Liver (tissue), 3 donors: ENCODE data around the gene CELSR2.

Experiments
- EGR1 ChIP-seq, 2 donors: IDR thresholded peaks; 2 replicates each; pipeline ENCODE4 v1.6.1; 2016 to 2018; ENCODE audit warnings: antibody characterized with exemption in 2 of 2, low read depth in 2 of 2
- FOXA1 ChIP-seq: IDR thresholded peaks from 2 replicates; pipeline ENCODE4 v1.6.1; 2016; ENCODE audit warnings: antibody characterized with exemption
- GABPA ChIP-seq, 2 donors: IDR thresholded peaks in 1 of 2; conservative IDR thresholded peaks in 1 of 2; 2 replicates each; pipeline ENCODE4 v1.6.1; 2016; ENCODE audit warnings: antibody characterized with exemption in 2 of 2, mild to moderate bottlenecking in 1 of 2, moderate library complexity in 1 of 2
- JUND ChIP-seq, 2 donors: IDR thresholded peaks; 2 replicates each; pipeline ENCODE4 v1.6.1; 2016; ENCODE audit warnings: antibody characterized with exemption in 2 of 2
- RAD21 ChIP-seq, 2 donors: IDR thresholded peaks; 2 replicates each; pipeline ENCODE4 v1.6.1; 2016; ENCODE audit warnings: antibody characterized with exemption in 2 of 2, mild to moderate bottlenecking in 2 of 2
- RXRA ChIP-seq, 2 donors: IDR thresholded peaks; 2 replicates each; pipeline ENCODE4 v1.6.1; 2017 to 2018; ENCODE audit warnings: antibody characterized with exemption in 2 of 2, mild to moderate bottlenecking in 1 of 2
- SP1 ChIP-seq: IDR thresholded peaks from 2 replicates; pipeline ENCODE4 v1.6.1; 2018; ENCODE audit warnings: antibody characterized with exemption, mild to moderate bottlenecking
- TAF1 ChIP-seq: conservative IDR thresholded peaks from 2 replicates; pipeline ENCODE4 v1.6.1; 2016; ENCODE audit warnings: antibody characterized with exemption, mild to moderate bottlenecking
- YY1 ChIP-seq: IDR thresholded peaks from 2 replicates; pipeline ENCODE4 v1.6.1; 2016; ENCODE audit warnings: antibody characterized with exemption, mild to moderate bottlenecking
- TF ChIP-seq, protein P1 (sequence below): IDR thresholded peaks from 2 replicates; pipeline ENCODE4 v1.6.1; 2016; ENCODE audit warnings: antibody characterized with exemption, mild to moderate bottlenecking
- TF ChIP-seq, protein P2 (sequence below): fragments of 150-350 bp; IDR thresholded peaks from 2 replicates; pipeline ENCODE4 v1.5.1; 2017; ENCODE audit warnings: improper control_type of control experiment, low read depth, low read length; ENCODE audit not compliant: missing input control
- TF ChIP-seq, protein P3 (sequence below): IDR thresholded peaks from 2 replicates; pipeline ENCODE4 v1.6.1; 2016; ENCODE audit warnings: antibody characterized with exemption
- TF ChIP-seq, protein P4 (sequence below): IDR thresholded peaks from 2 replicates; pipeline ENCODE4 v1.6.1; 2016; ENCODE audit warnings: antibody characterized with exemption
- TF ChIP-seq, protein P5 (sequence below): IDR thresholded peaks from 2 replicates; pipeline ENCODE4 v1.6.1; 2016; ENCODE audit warnings: antibody characterized with exemption
- donor health status: healthy.
- donor health status: healthy.

DNA sequence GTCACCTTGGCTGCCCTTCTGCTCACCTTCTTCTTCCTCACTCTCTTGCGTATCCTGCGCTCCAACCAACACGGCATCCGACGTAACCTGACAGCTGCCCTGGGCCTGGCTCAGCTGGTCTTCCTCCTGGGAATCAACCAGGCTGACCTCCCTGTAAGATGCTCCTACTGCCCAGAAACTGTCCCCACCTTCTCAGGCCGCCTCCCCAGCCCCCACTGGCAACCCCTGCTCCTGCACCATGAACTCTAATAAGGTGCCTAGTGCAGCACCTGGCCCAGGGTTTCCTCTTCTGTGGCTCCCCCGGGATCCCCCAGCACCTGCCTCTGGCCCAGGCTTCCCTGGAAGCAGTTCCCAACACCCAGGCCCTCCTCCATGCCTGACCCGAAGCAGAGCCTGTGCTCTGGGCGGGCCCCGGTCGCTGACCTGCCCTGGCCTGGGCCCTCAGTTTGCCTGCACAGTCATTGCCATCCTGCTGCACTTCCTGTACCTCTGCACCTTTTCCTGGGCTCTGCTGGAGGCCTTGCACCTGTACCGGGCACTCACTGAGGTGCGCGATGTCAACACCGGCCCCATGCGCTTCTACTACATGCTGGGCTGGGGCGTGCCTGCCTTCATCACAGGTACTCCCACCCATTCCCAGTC is 20.8 kb downstream of the CELSR2 start:
- TF ChIP-seq SP1 = no peak
- TF ChIP-seq, protein P1, sequence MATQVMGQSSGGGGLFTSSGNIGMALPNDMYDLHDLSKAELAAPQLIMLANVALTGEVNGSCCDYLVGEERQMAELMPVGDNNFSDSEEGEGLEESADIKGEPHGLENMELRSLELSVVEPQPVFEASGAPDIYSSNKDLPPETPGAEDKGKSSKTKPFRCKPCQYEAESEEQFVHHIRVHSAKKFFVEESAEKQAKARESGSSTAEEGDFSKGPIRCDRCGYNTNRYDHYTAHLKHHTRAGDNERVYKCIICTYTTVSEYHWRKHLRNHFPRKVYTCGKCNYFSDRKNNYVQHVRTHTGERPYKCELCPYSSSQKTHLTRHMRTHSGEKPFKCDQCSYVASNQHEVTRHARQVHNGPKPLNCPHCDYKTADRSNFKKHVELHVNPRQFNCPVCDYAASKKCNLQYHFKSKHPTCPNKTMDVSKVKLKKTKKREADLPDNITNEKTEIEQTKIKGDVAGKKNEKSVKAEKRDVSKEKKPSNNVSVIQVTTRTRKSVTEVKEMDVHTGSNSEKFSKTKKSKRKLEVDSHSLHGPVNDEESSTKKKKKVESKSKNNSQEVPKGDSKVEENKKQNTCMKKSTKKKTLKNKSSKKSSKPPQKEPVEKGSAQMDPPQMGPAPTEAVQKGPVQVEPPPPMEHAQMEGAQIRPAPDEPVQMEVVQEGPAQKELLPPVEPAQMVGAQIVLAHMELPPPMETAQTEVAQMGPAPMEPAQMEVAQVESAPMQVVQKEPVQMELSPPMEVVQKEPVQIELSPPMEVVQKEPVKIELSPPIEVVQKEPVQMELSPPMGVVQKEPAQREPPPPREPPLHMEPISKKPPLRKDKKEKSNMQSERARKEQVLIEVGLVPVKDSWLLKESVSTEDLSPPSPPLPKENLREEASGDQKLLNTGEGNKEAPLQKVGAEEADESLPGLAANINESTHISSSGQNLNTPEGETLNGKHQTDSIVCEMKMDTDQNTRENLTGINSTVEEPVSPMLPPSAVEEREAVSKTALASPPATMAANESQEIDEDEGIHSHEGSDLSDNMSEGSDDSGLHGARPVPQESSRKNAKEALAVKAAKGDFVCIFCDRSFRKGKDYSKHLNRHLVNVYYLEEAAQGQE = no peak
- TF ChIP-seq, protein P2, sequence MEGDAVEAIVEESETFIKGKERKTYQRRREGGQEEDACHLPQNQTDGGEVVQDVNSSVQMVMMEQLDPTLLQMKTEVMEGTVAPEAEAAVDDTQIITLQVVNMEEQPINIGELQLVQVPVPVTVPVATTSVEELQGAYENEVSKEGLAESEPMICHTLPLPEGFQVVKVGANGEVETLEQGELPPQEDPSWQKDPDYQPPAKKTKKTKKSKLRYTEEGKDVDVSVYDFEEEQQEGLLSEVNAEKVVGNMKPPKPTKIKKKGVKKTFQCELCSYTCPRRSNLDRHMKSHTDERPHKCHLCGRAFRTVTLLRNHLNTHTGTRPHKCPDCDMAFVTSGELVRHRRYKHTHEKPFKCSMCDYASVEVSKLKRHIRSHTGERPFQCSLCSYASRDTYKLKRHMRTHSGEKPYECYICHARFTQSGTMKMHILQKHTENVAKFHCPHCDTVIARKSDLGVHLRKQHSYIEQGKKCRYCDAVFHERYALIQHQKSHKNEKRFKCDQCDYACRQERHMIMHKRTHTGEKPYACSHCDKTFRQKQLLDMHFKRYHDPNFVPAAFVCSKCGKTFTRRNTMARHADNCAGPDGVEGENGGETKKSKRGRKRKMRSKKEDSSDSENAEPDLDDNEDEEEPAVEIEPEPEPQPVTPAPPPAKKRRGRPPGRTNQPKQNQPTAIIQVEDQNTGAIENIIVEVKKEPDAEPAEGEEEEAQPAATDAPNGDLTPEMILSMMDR = no peak
- TF ChIP-seq, protein P3, sequence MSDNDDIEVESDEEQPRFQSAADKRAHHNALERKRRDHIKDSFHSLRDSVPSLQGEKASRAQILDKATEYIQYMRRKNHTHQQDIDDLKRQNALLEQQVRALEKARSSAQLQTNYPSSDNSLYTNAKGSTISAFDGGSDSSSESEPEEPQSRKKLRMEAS = no peak
- TF ChIP-seq EGR1 (IDR thresholded peaks at IDR 0.05; ENCODE audit: low read depth in 2 of 2) = no peak
- no peak for TF ChIP-seq YY1
- TF ChIP-seq RAD21 (IDR thresholded peaks at IDR 0.05) = no peak
- TF ChIP-seq GABPA (IDR thresholded peaks at IDR 0.05 in 1 of 2, conservative IDR thresholded peaks at IDR 0.05 in 1 of 2) = no peak
- no peak for TF ChIP-seq TAF1
- TF ChIP-seq, protein P4, sequence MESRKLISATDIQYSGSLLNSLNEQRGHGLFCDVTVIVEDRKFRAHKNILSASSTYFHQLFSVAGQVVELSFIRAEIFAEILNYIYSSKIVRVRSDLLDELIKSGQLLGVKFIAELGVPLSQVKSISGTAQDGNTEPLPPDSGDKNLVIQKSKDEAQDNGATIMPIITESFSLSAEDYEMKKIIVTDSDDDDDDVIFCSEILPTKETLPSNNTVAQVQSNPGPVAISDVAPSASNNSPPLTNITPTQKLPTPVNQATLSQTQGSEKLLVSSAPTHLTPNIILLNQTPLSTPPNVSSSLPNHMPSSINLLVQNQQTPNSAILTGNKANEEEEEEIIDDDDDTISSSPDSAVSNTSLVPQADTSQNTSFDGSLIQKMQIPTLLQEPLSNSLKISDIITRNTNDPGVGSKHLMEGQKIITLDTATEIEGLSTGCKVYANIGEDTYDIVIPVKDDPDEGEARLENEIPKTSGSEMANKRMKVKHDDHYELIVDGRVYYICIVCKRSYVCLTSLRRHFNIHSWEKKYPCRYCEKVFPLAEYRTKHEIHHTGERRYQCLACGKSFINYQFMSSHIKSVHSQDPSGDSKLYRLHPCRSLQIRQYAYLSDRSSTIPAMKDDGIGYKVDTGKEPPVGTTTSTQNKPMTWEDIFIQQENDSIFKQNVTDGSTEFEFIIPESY = no peak
- no peak for TF ChIP-seq FOXA1
- TF ChIP-seq, protein P5, sequence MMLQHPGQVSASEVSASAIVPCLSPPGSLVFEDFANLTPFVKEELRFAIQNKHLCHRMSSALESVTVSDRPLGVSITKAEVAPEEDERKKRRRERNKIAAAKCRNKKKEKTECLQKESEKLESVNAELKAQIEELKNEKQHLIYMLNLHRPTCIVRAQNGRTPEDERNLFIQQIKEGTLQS = no peak
- no peak for TF ChIP-seq JUND (IDR thresholded peaks at IDR 0.05)
- TF ChIP-seq RXRA (IDR thresholded peaks at IDR 0.05) = no peak
